Astrocyte (in vitro differentiated cells and primary cell): ENCODE measurements around the gene CELF1. TPM values are rescaled to one million over a fixed set of nuclear protein-coding genes. Genes with fewer than 3 reads are reported as not detected.

ENCODE experiments used
- DNase-seq: peaks from one replicate; pipeline ENCODE4 v3.0.0-alpha.2; 2010; ENCODE audit warnings: low read depth
- FAIRE-seq: peaks from 2 replicates; lab custom pipeline; 2011; peaks lifted over from hg19 to GRCh38; lab: Jason Lieb, UNC
- H2AFZ ChIP-seq: 2 replicates; pipeline ENCODE4 v1.6.0; 2012; ENCODE audit warnings: low read depth, low read length, inconsistent platforms
- H3K27ac ChIP-seq: 2 replicates; pipeline ENCODE4 v1.5.1; 2011; ENCODE audit warnings: low read depth, low read length, inconsistent platforms
- H3K27me3 ChIP-seq: 2 replicates; pipeline ENCODE4 v1.6.0; 2011; ENCODE audit warnings: low read length, inconsistent platforms; ENCODE audit not compliant: insufficient read depth
- H3K36me3 ChIP-seq: 2 replicates; pipeline ENCODE4 v1.5.1; 2011; ENCODE audit warnings: low read length, inconsistent platforms; ENCODE audit not compliant: insufficient read depth
- H3K4me1 ChIP-seq: 2 replicates; pipeline ENCODE4 v1.5.1; 2011; ENCODE audit warnings: low read length, inconsistent platforms; ENCODE audit not compliant: insufficient read depth
- H3K4me2 ChIP-seq: 2 replicates; pipeline ENCODE4 v1.6.0; 2012; ENCODE audit warnings: low read length, inconsistent platforms
- H3K4me3 ChIP-seq: 2 replicates; pipeline ENCODE4 v1.5.1; 2011; ENCODE audit warnings: low read depth, mild to moderate bottlenecking, low read length, inconsistent platforms; ENCODE audit not compliant: insufficient read depth
- H3K79me2 ChIP-seq: 2 replicates; pipeline ENCODE4 v1.6.0; 2012; ENCODE audit warnings: mild to moderate bottlenecking, low read length, inconsistent platforms; ENCODE audit not compliant: insufficient read depth
- H3K9ac ChIP-seq: 2 replicates; pipeline ENCODE4 v1.6.0; 2012; ENCODE audit warnings: mild to moderate bottlenecking, low read length, inconsistent platforms
- H3K9me3 ChIP-seq: 2 replicates; pipeline ENCODE4 v1.5.1; 2012; ENCODE audit warnings: low read depth, mild to moderate bottlenecking, low read length, inconsistent platforms; ENCODE audit not compliant: insufficient read depth
- H4K20me1 ChIP-seq: 2 replicates; pipeline ENCODE4 v1.6.0; 2012; ENCODE audit warnings: low read length, inconsistent platforms; ENCODE audit not compliant: insufficient read depth
- H3K27ac Mint-ChIP-seq: one replicate; pipeline ENCODE4 v1.8.0; 2021; ENCODE audit warnings: mild to moderate bottlenecking, mixed read lengths; ENCODE audit not compliant: unreplicated experiment
- H3K27me3 Mint-ChIP-seq: one replicate; pipeline ENCODE4 v1.8.0; 2021; ENCODE audit warnings: low read depth, mixed read lengths; ENCODE audit not compliant: unreplicated experiment
- H3K36me3 Mint-ChIP-seq: one replicate; pipeline ENCODE4 v1.8.0; 2021; ENCODE audit warnings: low read depth, mixed read lengths; ENCODE audit not compliant: unreplicated experiment
- H3K4me1 Mint-ChIP-seq: one replicate; pipeline ENCODE4 v1.8.0; 2021; ENCODE audit warnings: low read depth, mixed read lengths; ENCODE audit not compliant: unreplicated experiment
- H3K4me3 Mint-ChIP-seq: one replicate; pipeline ENCODE4 v1.8.0; 2021; ENCODE audit warnings: mild to moderate bottlenecking, moderate library complexity, mixed read lengths; ENCODE audit not compliant: unreplicated experiment
- H3K9me3 Mint-ChIP-seq: one replicate; pipeline ENCODE4 v1.8.0; 2021; ENCODE audit warnings: mild to moderate bottlenecking, mixed read lengths; ENCODE audit not compliant: unreplicated experiment
- EZH2 ChIP-seq: IDR thresholded peaks from 2 replicates; pipeline ENCODE4 v1.6.1; 2012; ENCODE audit warnings: mild to moderate bottlenecking, low read length, inconsistent platforms; ENCODE audit not compliant: insufficient read depth
- total RNA-seq: library from RNA; stranded (reverse); gene quantifications from 2 replicates; pipeline ENCODE4 v1.2.1, GENCODE V29; 2021
- TF ChIP-seq, protein P1 (sequence below): IDR thresholded peaks from 2 replicates; pipeline ENCODE4 v1.5.1; 2011; ENCODE audit warnings: low read depth, mild to moderate bottlenecking, inconsistent platforms, low read length, moderate library complexity; ENCODE audit not compliant: insufficient read depth

CELF1 gene
- total RNA-seq, 1 donor from 2014 or later = 101 TPM

GRCh38 chr11:47512701-47513100 lies 40.2 kb downstream of the CELF1 start:
- no peak for TF ChIP-seq EZH2
- TF ChIP-seq, protein P1, sequence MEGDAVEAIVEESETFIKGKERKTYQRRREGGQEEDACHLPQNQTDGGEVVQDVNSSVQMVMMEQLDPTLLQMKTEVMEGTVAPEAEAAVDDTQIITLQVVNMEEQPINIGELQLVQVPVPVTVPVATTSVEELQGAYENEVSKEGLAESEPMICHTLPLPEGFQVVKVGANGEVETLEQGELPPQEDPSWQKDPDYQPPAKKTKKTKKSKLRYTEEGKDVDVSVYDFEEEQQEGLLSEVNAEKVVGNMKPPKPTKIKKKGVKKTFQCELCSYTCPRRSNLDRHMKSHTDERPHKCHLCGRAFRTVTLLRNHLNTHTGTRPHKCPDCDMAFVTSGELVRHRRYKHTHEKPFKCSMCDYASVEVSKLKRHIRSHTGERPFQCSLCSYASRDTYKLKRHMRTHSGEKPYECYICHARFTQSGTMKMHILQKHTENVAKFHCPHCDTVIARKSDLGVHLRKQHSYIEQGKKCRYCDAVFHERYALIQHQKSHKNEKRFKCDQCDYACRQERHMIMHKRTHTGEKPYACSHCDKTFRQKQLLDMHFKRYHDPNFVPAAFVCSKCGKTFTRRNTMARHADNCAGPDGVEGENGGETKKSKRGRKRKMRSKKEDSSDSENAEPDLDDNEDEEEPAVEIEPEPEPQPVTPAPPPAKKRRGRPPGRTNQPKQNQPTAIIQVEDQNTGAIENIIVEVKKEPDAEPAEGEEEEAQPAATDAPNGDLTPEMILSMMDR = no peak
- peaks cover 97% of the 10 kb centered on the region for H3K79me2 ChIP-seq
- DNase-seq (no peak), FAIRE-seq (no peak)
- no peak overlapping the region for H3K4me3 ChIP-seq
- Mint-ChIP-seq H3K27me3 (no peaks in the 10 kb centered on the region), H3K4me1 (peaks cover 65% of the 10 kb centered on the region), H3K9me3 (no peaks in the 10 kb centered on the region), H3K36me3 (peaks cover 3% of the 10 kb centered on the region), H3K4me3 (no peak overlapping the region), H3K27ac (peak overlapping the region; percentile 87)
- no peak overlapping the region for H2AFZ ChIP-seq
- H3K4me1 ChIP-seq = peaks cover 27% of the 10 kb centered on the region
- peak overlapping the region; percentile 67 for H3K9ac ChIP-seq
- H3K36me3 ChIP-seq = no peaks in the 10 kb centered on the region
- H3K4me2 ChIP-seq = peak overlapping the region; percentile 68
- H3K27me3 ChIP-seq = no peaks in the 10 kb centered on the region
- H3K27ac ChIP-seq = peak overlapping the region; percentile 78
- H3K9me3 ChIP-seq = no peaks in the 10 kb centered on the region
- H4K20me1 ChIP-seq = peaks cover 64% of the 10 kb centered on the region

GRCh38 chr11:47511917-47512316 lies 41.0 kb downstream of the CELF1 start:
- no peaks in the 10 kb centered on the region for H3K27me3 ChIP-seq
- peaks cover 97% of the 10 kb centered on the region for H3K79me2 ChIP-seq
- peaks cover 27% of the 10 kb centered on the region for H3K4me1 ChIP-seq
- no peak for FAIRE-seq
- no peak overlapping the region for H3K4me3 ChIP-seq
- H4K20me1 ChIP-seq = peaks cover 64% of the 10 kb centered on the region
- H3K27ac ChIP-seq = peak overlapping the region; percentile 43
- H2AFZ ChIP-seq = no peak overlapping the region
- H3K9ac ChIP-seq = no peak overlapping the region
- H3K4me2 ChIP-seq = no peak overlapping the region
- Mint-ChIP-seq H3K27me3 (no peaks in the 10 kb centered on the region), H3K9me3 (no peaks in the 10 kb centered on the region), H3K27ac (peak overlapping the region; percentile 87), H3K4me1 (peaks cover 68% of the 10 kb centered on the region), H3K36me3 (peaks cover 3% of the 10 kb centered on the region), H3K4me3 (no peak overlapping the region)
- no peaks in the 10 kb centered on the region for H3K9me3 ChIP-seq
- TF ChIP-seq, protein P1 = no peak
- no peak for TF ChIP-seq EZH2
- DNase-seq = no peak
- H3K36me3 ChIP-seq = no peaks in the 10 kb centered on the region

DNA sequence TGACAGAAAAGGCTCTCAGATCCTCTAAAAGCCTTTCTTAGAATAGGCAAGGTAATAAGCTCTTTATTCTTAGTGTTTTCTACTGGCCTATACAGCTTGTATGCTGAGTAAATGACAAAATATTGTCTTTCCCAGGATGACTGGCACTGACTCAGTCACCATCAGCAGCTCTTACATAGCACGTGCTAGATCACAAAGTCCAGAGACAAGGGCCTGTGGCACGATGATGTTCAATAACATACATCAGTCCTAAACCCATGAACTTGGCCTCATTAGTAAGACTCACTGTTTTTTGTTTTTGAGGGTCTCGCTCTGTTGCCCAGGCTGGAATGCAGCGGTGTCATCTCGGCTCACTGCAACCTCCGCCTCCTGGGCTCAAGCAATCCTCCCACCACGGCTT lies 42.7 kb downstream of the CELF1 start:
- Mint-ChIP-seq H3K36me3 (no peaks in the 10 kb centered on the region), H3K9me3 (no peaks in the 10 kb centered on the region), H3K4me1 (peaks cover 69% of the 10 kb centered on the region), H3K27me3 (no peaks in the 10 kb centered on the region), H3K4me3 (no peak overlapping the region), H3K27ac (no peak overlapping the region)
- H3K4me2 ChIP-seq = no peak overlapping the region
- TF ChIP-seq EZH2 = no peak
- TF ChIP-seq, protein P1 = no peak
- H4K20me1 ChIP-seq = peaks cover 62% of the 10 kb centered on the region
- DNase-seq (no peak), FAIRE-seq (no peak)
- no peak overlapping the region for H2AFZ ChIP-seq
- no peak overlapping the region for H3K9ac ChIP-seq
- H3K27ac ChIP-seq = no peak overlapping the region
- peaks cover 19% of the 10 kb centered on the region for H3K4me1 ChIP-seq
- no peak overlapping the region for H3K4me3 ChIP-seq
- no peaks in the 10 kb centered on the region for H3K9me3 ChIP-seq
- H3K79me2 ChIP-seq = peaks cover 97% of the 10 kb centered on the region
- no peaks in the 10 kb centered on the region for H3K27me3 ChIP-seq
- no peaks in the 10 kb centered on the region for H3K36me3 ChIP-seq
